ENCODE results near the gene CCDC8.

DNA sequence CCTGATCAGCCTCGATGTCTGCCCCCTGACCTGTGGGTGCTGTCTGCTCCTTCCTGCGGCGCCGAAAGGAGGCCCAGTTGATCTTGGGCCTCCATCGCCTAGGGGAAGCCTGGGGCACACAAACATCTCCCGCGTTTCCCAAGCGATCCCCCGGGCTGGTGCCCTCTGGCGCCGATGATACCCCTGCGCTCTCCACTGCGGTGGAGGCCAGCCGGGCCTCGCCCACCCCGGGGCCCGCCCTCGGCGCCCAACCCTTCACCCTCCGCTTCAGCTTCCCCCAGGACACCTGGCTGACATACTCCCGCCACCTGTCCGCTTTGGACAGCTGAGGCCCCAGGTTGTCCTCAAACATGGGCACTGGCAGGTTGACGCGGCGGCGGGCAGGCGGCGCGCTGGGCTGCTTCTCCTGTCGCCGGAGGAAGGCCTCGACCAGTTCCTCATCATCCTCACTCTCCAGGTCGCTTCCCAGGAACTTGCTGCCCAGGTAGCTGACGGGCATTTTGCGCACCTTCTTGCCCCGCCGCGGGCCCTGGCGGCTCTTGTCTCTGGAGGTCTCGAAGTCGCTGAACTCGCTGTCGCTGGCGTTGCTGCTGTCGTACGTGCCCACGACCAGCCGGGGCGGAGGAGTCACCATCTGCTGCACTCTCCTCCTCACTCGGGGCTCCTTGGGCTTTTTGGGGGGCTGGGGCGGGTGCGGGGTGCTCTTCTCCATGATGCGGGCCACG is 1.3 kb downstream of the CCDC8 start:
- no peak for TF ChIP-seq SRSF1 (IDR thresholded peaks at IDR 0.05; ENCODE audit: low read depth, low read length)
- TF ChIP-seq, protein P1, sequence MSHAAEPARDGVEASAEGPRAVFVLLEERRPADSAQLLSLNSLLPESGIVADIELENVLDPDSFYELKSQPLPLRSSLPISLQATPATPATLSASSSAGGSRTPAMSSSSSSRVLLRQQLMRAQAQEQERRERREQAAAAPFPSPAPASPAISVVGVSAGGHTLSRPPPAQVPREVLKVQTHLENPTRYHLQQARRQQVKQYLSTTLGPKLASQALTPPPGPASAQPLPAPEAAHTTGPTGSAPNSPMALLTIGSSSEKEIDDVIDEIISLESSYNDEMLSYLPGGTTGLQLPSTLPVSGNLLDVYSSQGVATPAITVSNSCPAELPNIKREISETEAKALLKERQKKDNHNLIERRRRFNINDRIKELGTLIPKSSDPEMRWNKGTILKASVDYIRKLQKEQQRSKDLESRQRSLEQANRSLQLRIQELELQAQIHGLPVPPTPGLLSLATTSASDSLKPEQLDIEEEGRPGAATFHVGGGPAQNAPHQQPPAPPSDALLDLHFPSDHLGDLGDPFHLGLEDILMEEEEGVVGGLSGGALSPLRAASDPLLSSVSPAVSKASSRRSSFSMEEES (CRISPR knock-in tag; IDR thresholded peaks at IDR 0.05), result no peak
